Neural progenitor cell (in vitro differentiated cells): ENCODE measurements around the gene ACAA1.

Experiments used
- EZH2phosphoT487 ChIP-seq: fragments of 200-600 bp; sonication (generic); IDR thresholded peaks from 2 replicates; pipeline ENCODE4 v1.6.1; 2017; ENCODE audit warnings: antibody characterized with exemption
- TF ChIP-seq, protein P1 (sequence below): fragments of 200-600 bp; sonication (generic); IDR thresholded peaks from 2 replicates; pipeline ENCODE4 v1.5.1; 2017; ENCODE audit warnings: antibody characterized with exemption, mild to moderate bottlenecking

DNA sequence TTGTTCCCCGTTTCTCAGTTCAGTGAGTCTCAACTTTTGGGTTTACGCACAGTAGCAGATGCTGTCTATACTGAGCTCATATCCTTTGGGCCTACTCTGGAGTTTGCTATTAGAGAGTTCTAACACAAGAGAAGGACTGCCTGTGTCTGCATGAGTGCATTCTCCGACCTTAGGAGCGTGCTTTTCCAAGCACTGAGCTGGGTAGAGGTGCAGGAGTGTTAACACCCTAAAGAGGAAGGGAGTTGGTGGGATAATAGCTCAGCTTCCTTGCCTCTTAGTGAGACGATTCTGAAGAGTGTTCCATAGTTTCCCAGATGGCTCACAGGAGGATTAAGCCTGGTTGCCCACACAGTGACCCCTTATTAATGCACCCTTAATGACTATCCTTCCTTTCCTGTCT is 21.5 kb upstream of the ACAA1 start:
- TF ChIP-seq EZH2phosphoT487, result no peak
- TF ChIP-seq, protein P1, sequence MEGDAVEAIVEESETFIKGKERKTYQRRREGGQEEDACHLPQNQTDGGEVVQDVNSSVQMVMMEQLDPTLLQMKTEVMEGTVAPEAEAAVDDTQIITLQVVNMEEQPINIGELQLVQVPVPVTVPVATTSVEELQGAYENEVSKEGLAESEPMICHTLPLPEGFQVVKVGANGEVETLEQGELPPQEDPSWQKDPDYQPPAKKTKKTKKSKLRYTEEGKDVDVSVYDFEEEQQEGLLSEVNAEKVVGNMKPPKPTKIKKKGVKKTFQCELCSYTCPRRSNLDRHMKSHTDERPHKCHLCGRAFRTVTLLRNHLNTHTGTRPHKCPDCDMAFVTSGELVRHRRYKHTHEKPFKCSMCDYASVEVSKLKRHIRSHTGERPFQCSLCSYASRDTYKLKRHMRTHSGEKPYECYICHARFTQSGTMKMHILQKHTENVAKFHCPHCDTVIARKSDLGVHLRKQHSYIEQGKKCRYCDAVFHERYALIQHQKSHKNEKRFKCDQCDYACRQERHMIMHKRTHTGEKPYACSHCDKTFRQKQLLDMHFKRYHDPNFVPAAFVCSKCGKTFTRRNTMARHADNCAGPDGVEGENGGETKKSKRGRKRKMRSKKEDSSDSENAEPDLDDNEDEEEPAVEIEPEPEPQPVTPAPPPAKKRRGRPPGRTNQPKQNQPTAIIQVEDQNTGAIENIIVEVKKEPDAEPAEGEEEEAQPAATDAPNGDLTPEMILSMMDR, result no peak
